ENCODE data around the gene THEMIS. TPM values are rescaled to one million over a fixed set of nuclear protein-coding genes. Genes with fewer than 3 reads are reported as not detected.
A peak's percentile ranks its signal among the peaks of the same experiment; 100 is the strongest.
"Not testable (repeated sequence)": the region's sequence is repeated elsewhere in the genome, so short reads cannot be mapped to it uniquely, and the experiment has no call there.

Gene THEMIS
- total RNA-seq, 1 donor from 2014 or later, result not detected

GRCh38 chr6:127690588-127690987, 210.3 kb downstream of the THEMIS start:
- TF ChIP-seq, protein P1, sequence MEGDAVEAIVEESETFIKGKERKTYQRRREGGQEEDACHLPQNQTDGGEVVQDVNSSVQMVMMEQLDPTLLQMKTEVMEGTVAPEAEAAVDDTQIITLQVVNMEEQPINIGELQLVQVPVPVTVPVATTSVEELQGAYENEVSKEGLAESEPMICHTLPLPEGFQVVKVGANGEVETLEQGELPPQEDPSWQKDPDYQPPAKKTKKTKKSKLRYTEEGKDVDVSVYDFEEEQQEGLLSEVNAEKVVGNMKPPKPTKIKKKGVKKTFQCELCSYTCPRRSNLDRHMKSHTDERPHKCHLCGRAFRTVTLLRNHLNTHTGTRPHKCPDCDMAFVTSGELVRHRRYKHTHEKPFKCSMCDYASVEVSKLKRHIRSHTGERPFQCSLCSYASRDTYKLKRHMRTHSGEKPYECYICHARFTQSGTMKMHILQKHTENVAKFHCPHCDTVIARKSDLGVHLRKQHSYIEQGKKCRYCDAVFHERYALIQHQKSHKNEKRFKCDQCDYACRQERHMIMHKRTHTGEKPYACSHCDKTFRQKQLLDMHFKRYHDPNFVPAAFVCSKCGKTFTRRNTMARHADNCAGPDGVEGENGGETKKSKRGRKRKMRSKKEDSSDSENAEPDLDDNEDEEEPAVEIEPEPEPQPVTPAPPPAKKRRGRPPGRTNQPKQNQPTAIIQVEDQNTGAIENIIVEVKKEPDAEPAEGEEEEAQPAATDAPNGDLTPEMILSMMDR (IDR thresholded peaks at IDR 0.05), result no peak
- Mint-ChIP-seq H3K36me3 (ENCODE audit: low read depth) (no peaks in the 10 kb centered on the region), H3K9me3 (ENCODE audit: low read depth) (peaks cover 9% of the 10 kb centered on the region), H3K27me3 (ENCODE audit: low read depth) (peaks cover 15% of the 10 kb centered on the region), H3K4me3 (ENCODE audit: unreplicated experiment) (no peak overlapping the region), H3K4me1 (ENCODE audit: low read depth) (no peaks in the 10 kb centered on the region), H3K27ac (ENCODE audit: unreplicated experiment) (no peak overlapping the region)
- DNase-seq (ENCODE audit: low spot score), result no peak

DNA sequence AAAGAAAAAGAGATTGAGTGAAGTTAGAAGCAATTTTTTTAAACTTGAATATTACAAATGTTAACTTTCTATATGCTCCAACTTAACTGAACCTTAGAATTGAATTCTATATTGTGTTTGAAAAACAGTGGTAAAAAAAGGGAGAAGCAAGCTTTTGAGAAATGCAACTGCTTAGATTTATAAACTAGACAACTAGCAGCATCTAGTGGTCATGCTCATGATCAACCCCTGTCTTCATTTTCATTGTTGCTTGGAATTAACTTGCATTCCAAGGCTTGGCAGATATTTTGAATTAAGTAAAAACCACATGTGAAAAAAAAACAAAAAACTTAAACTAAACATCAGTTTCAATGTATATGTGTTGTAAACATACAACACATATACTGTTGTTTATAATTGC, 210.8 kb downstream of the THEMIS start:
- TF ChIP-seq, protein P1 (IDR thresholded peaks at IDR 0.05), result peak; percentile 78
- H3K27ac Mint-ChIP-seq (ENCODE audit: unreplicated experiment), result no peak overlapping the region
- H3K27me3 Mint-ChIP-seq (ENCODE audit: low read depth), result peaks cover 18% of the 10 kb centered on the region
- H3K4me1 Mint-ChIP-seq (ENCODE audit: low read depth), result no peaks in the 10 kb centered on the region
- no peak overlapping the region for H3K4me3 Mint-ChIP-seq (ENCODE audit: unreplicated experiment)
- H3K36me3 Mint-ChIP-seq (ENCODE audit: low read depth), result no peaks in the 10 kb centered on the region
- peaks cover 9% of the 10 kb centered on the region for H3K9me3 Mint-ChIP-seq (ENCODE audit: low read depth)
- DNase-seq (ENCODE audit: low spot score), result no peak

DNA sequence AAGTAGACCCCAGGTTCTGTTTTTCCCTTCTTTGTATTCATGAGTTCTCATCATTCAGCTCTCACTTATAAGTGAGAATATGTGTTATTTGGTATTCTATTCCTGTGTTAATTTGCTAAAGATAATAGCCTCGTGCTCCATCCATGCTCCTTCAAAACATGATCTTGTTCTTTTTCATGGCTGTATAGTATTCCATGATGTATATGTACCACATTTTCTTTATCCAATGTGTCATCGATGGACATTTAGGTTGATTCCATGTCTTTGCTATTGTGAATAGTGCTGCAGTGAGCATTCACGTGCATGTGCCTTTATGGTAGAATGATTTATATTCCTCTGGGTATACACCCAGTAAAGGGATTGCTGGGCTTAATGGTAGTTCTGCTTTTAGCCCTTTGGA, 213.4 kb downstream of the THEMIS start:
- peaks cover 30% of the 10 kb centered on the region for H3K27me3 Mint-ChIP-seq (ENCODE audit: low read depth)
- not testable (repeated sequence) for H3K4me3 Mint-ChIP-seq (ENCODE audit: unreplicated experiment); H3K9me3 Mint-ChIP-seq (ENCODE audit: low read depth); H3K27ac Mint-ChIP-seq (ENCODE audit: unreplicated experiment); H3K4me1 Mint-ChIP-seq (ENCODE audit: low read depth); H3K36me3 Mint-ChIP-seq (ENCODE audit: low read depth); DNase-seq (ENCODE audit: low spot score)

DNA sequence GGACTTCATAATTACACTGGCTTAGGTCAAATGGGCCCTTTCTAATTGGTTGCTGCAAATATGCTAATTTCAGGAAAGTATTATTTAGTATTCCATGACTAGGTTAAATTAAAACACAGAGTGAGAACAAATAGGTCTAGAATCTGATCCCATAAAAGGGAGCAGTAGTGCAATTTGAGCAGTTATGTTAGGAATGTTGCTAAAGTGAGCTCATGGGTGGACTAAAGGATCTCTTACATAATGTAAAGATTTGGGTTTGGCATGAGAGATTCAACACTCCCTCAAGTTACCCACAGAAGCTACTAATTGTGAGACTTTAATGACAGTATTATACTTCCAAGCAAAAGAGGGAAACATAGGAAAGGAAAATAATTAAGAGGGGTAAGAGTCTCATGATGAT, 214.8 kb downstream of the THEMIS start:
- TF ChIP-seq, protein P1 (IDR thresholded peaks at IDR 0.05), result no peak
- Mint-ChIP-seq H3K27me3 (ENCODE audit: low read depth) (peaks cover 27% of the 10 kb centered on the region), H3K9me3 (ENCODE audit: low read depth) (peaks cover 9% of the 10 kb centered on the region), H3K27ac (ENCODE audit: unreplicated experiment) (no peak overlapping the region), H3K4me1 (ENCODE audit: low read depth) (no peaks in the 10 kb centered on the region), H3K4me3 (ENCODE audit: unreplicated experiment) (no peak overlapping the region), H3K36me3 (ENCODE audit: low read depth) (no peaks in the 10 kb centered on the region)
- no peak for DNase-seq (ENCODE audit: low spot score)

DNA sequence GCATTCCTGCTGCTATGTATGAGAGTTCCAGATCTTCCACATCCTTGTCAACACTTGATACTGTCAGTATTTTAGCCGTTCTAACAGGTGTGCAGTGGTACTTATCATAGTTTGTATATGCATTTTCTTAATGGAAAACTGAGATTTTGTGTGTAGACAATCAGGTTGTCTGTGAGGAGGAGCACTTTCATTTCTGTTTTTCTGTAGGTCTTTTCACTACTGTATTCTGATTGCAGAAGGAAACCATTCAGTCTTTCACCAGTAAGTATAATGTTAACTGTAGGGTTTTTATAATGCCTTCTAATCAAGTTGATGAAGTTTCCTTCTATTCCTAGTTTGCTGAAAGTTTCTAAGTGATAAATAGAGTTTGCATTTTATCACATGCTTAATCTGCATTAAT, 216.4 kb downstream of the THEMIS start:
- H3K4me3 Mint-ChIP-seq (ENCODE audit: unreplicated experiment), result no peak overlapping the region
- peaks cover 26% of the 10 kb centered on the region for H3K27me3 Mint-ChIP-seq (ENCODE audit: low read depth)
- DNase-seq (ENCODE audit: low spot score), result no peak

More for the DNA sequence above, 216.4 kb downstream of the THEMIS start:
- Mint-ChIP-seq H3K4me1 (ENCODE audit: low read depth) (no peaks in the 10 kb centered on the region), H3K36me3 (ENCODE audit: low read depth) (no peaks in the 10 kb centered on the region), H3K27ac (ENCODE audit: unreplicated experiment) (no peak overlapping the region), H3K9me3 (ENCODE audit: low read depth) (peaks cover 9% of the 10 kb centered on the region)
- TF ChIP-seq, protein P1 (IDR thresholded peaks at IDR 0.05), result no peak

Measured in chondrocyte (in vitro differentiated cells).